Measurements from ENCODE around the gene ZFY.

- TF ChIP-seq, protein P1, sequence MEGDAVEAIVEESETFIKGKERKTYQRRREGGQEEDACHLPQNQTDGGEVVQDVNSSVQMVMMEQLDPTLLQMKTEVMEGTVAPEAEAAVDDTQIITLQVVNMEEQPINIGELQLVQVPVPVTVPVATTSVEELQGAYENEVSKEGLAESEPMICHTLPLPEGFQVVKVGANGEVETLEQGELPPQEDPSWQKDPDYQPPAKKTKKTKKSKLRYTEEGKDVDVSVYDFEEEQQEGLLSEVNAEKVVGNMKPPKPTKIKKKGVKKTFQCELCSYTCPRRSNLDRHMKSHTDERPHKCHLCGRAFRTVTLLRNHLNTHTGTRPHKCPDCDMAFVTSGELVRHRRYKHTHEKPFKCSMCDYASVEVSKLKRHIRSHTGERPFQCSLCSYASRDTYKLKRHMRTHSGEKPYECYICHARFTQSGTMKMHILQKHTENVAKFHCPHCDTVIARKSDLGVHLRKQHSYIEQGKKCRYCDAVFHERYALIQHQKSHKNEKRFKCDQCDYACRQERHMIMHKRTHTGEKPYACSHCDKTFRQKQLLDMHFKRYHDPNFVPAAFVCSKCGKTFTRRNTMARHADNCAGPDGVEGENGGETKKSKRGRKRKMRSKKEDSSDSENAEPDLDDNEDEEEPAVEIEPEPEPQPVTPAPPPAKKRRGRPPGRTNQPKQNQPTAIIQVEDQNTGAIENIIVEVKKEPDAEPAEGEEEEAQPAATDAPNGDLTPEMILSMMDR (IDR thresholded peaks at IDR 0.05) = no peak
- no peak for TF ChIP-seq POLR2A (IDR thresholded peaks at IDR 0.05)
Measured at GRCh38 chrY:3007967-3008366, 72.8 kb downstream of the ZFY start.

Data from right lobe of liver (tissue), 4 donors.